Measurements from ENCODE around the gene TBC1D1.

- TF ChIP-seq CTCF (IDR thresholded peaks at IDR 0.05; ENCODE audit: extremely low read depth in 1 of 2, insufficient read depth in 1 of 2, low read depth in 1 of 2, low read length in 2 of 2) (no peak), POLR2A (IDR thresholded peaks at IDR 0.05; ENCODE audit: low read depth, low read length) (no peak), EZH2 (IDR thresholded peaks at IDR 0.05; ENCODE audit: borderline replicate concordance, low read depth, low read length, severe bottlenecking) (no peak), GATA2 (IDR thresholded peaks at IDR 0.05; ENCODE audit: insufficient read depth, insufficient read length, low read depth, low read length) (no peak), POLR2AphosphoS5 (IDR thresholded peaks at IDR 0.05; ENCODE audit: insufficient read depth, low read depth, low read length) (no peak), MYC (IDR thresholded peaks at IDR 0.05; ENCODE audit: low read depth, low read length) (no peak), MAX (IDR thresholded peaks at IDR 0.05; ENCODE audit: insufficient read depth, insufficient read length) (no peak)
These were observed 264.1 kb downstream of the TBC1D1 start for GRCh38 chr4:38154681-38155588.

Data from endothelial cell of umbilical vein (primary cell).